ENCODE data around the gene TTLL9.

DNA sequence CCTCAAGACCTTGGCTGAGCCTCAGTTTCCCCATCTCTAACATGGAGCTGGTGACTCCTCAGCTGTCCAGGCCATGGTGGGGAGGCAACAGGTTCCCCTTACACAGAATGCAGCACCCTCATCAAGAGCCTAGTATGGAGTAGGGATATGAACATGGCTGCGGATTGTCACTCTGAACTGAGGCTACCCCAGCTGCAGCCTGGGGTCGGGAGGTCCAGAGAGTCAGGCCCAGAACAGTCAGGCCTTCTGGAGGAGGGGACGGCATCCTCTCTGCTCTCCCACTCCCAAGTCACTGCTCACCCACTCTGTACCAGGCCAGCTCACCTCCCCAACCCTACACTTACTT lies 23.7 kb upstream of the TTLL9 start:
- TF ChIP-seq NFIC (IDR thresholded peaks at IDR 0.05) (no peak), TEAD4 (IDR thresholded peaks at IDR 0.05) (no peak)
